Measurements from ENCODE around the gene ANKRD33B. TPM values are rescaled to one million over a fixed set of nuclear protein-coding genes. Genes with fewer than 3 reads are reported as not detected.

Gene ANKRD33B
- total RNA-seq, 3 donors from 2014 or later (not counting 1 experiment from before 2014, with no cell fraction given), result 2.4 to 4.3 (median 3.9) TPM

- H3K36me3 ChIP-seq (ENCODE audit: control insufficient read depth, insufficient read depth, low read length), result peaks cover 18% of the 10 kb centered on the region
- H3K27me3 ChIP-seq (ENCODE audit: control insufficient read depth, insufficient read depth, low read length), result no peaks in the 10 kb centered on the region
- no peak overlapping the region for H3K27ac ChIP-seq (ENCODE audit: low read length)
- DNase-seq (no peak), ATAC-seq (no peak)
- H3K9me3 ChIP-seq (ENCODE audit: control insufficient read depth, insufficient read depth, low read length), result no peaks in the 10 kb centered on the region
- H3K27me3 Mint-ChIP-seq (ENCODE audit: low read depth in 2 of 2), result peaks cover 10 to 11% of the 10 kb centered on the region in 2 donors
- H3K36me3 Mint-ChIP-seq, result peaks cover 16% of the 10 kb centered on the region
- TF ChIP-seq CTCF (IDR thresholded peaks at IDR 0.05), result no peak
- no peak overlapping the region for H3K4me3 Mint-ChIP-seq
- intact Hi-C loops (cut with micrococcal nuclease), result no loop called here
- H3K27ac Mint-ChIP-seq, result no peak overlapping the region
- peaks cover 31% of the 10 kb centered on the region for H3K4me1 ChIP-seq (ENCODE audit: control insufficient read depth, insufficient read depth, low read length)
- WGBS (ENCODE audit: insufficient coverage), result 96% methylated on average over 2 of the region's 2 CpGs
- H3K4me1 Mint-ChIP-seq, result peaks cover 47 to 51% of the 10 kb centered on the region in 2 donors
- H3K9me3 Mint-ChIP-seq, result no peaks in the 10 kb centered on the region
- H3K4me3 ChIP-seq (ENCODE audit: low read length), result no peak overlapping the region
Measured at GRCh38 chr5:10678244-10678643, 114.4 kb downstream of the ANKRD33B start.

GRCh38 chr5:10679336-10679988 is 115.6 kb downstream of the ANKRD33B start:
- DNase-seq (no peak), ATAC-seq (no peak)
- Histone ChIP-seq H3K27ac (ENCODE audit: low read length) (no peak overlapping the region), H3K4me3 (ENCODE audit: low read length) (no peak overlapping the region), H3K27me3 (ENCODE audit: control insufficient read depth, insufficient read depth, low read length) (no peaks in the 10 kb centered on the region), H3K4me1 (ENCODE audit: control insufficient read depth, insufficient read depth, low read length) (peaks cover 31% of the 10 kb centered on the region), H3K36me3 (ENCODE audit: control insufficient read depth, insufficient read depth, low read length) (peaks cover 18% of the 10 kb centered on the region), H3K9me3 (ENCODE audit: control insufficient read depth, insufficient read depth, low read length) (no peaks in the 10 kb centered on the region)
- H3K36me3 Mint-ChIP-seq, result peaks cover 16% of the 10 kb centered on the region
- intact Hi-C loops (cut with micrococcal nuclease), result no loop called here
- peaks cover 54 to 55% of the 10 kb centered on the region in 2 donors for H3K4me1 Mint-ChIP-seq
- TF ChIP-seq CTCF (IDR thresholded peaks at IDR 0.05), result no peak
- no peak overlapping the region for H3K27ac Mint-ChIP-seq
- no peak overlapping the region for H3K4me3 Mint-ChIP-seq
- no peaks in the 10 kb centered on the region for H3K9me3 Mint-ChIP-seq
- peaks cover 10 to 11% of the 10 kb centered on the region in 2 donors for H3K27me3 Mint-ChIP-seq (ENCODE audit: low read depth in 2 of 2)
- WGBS (ENCODE audit: insufficient coverage), result 96% methylated on average over 15 of the region's 15 CpGs

- Mint-ChIP-seq H3K27ac (peak overlapping the region; percentile 29 to 71), H3K4me1 (peaks cover 55 to 56% of the 10 kb centered on the region in 2 donors), H3K4me3 (peak overlapping the region; percentile 71), H3K27me3 (ENCODE audit: low read depth in 2 of 2) (peaks cover under 1 to 3% of the 10 kb centered on the region in 2 donors), H3K36me3 (peaks cover 16% of the 10 kb centered on the region), H3K9me3 (no peaks in the 10 kb centered on the region)
- no peak overlapping the region for H3K27ac ChIP-seq (ENCODE audit: low read length)
- H3K27me3 ChIP-seq (ENCODE audit: control insufficient read depth, insufficient read depth, low read length), result no peaks in the 10 kb centered on the region
- H3K4me1 ChIP-seq (ENCODE audit: control insufficient read depth, insufficient read depth, low read length), result peaks cover 31% of the 10 kb centered on the region
- H3K9me3 ChIP-seq (ENCODE audit: control insufficient read depth, insufficient read depth, low read length), result no peaks in the 10 kb centered on the region
- intact Hi-C loops (cut with micrococcal nuclease), result no loop called here
- TF ChIP-seq CTCF (IDR thresholded peaks at IDR 0.05), result no peak
- ATAC-seq, result no peak
- H3K4me3 ChIP-seq (ENCODE audit: low read length), result no peak overlapping the region
- WGBS (ENCODE audit: insufficient coverage), result 55% methylated on average over 17 of the region's 17 CpGs
- no peak for DNase-seq
- H3K36me3 ChIP-seq (ENCODE audit: control insufficient read depth, insufficient read depth, low read length), result peaks cover 18% of the 10 kb centered on the region
Measured at GRCh38 chr5:10680876-10681481, 117.1 kb downstream of the ANKRD33B start.
